OCI-LY3 (cell line): ENCODE results near the gene CETP.
"Not testable (repeated sequence)": the region's sequence is repeated elsewhere in the genome, so short reads cannot be mapped to it uniquely, and the experiment has no call there.

Experiments used
- H2AFZ ChIP-seq: fragments of 200-600, 300-600 bp; shearing (Covaris generic); 2 replicates; pipeline ENCODE4 v1.6.0; 2014; ENCODE audit warnings: antibody characterized with exemption, low read depth, low read length
- H3K27ac ChIP-seq: fragments of 200-600, 300-600 bp; sonication (generic); 2 replicates; pipeline ENCODE4 v1.5.1; 2014; ENCODE audit warnings: mild to moderate bottlenecking, low read length, moderate library complexity, mixed read lengths
- H3K27me3 ChIP-seq: fragments of 200-600, 300-600 bp; sonication (generic); 2 replicates; pipeline ENCODE4 v1.6.1; 2014; ENCODE audit warnings: low read depth, low read length, mixed read lengths
- H3K36me3 ChIP-seq: fragments of 200-600, 300-600 bp; sonication (generic); replicated peaks from 2 replicates; pipeline ENCODE3; 2014; ENCODE audit warnings: low read depth, low read length, mixed read lengths
- H3K4me1 ChIP-seq: fragments of 300-600, 200-600 bp; sonication (generic); 2 replicates; pipeline ENCODE4 v1.6.1; 2014; ENCODE audit warnings: low read length, mixed read lengths
- H3K4me2 ChIP-seq: fragments of 200-600, 300-600 bp; sonication (generic); 2 replicates; pipeline ENCODE4 v1.6.1; 2014; ENCODE audit warnings: low read length, mixed read lengths
- H3K4me3 ChIP-seq: fragments of 300-600, 200-600 bp; sonication (generic); 2 replicates; pipeline ENCODE4 v1.5.1; 2014; ENCODE audit warnings: antibody characterized with exemption, mild to moderate bottlenecking, low read length, moderate library complexity
- H3K79me2 ChIP-seq: fragments of 300-600, 200-600 bp; shearing (Covaris generic); 2 replicates; pipeline ENCODE4 v1.6.1; 2014; ENCODE audit warnings: mild to moderate bottlenecking, low read length, mixed read lengths
- H3K9ac ChIP-seq: fragments of 300-600, 200-600 bp; shearing (Covaris generic); 2 replicates; pipeline ENCODE4 v1.6.0; 2014; ENCODE audit warnings: mild to moderate bottlenecking, low read length, moderate library complexity
- H3K9me3 ChIP-seq: fragments of 200-600, 300-600 bp; shearing (Covaris generic); 2 replicates; pipeline ENCODE4 v1.6.1; 2014; ENCODE audit warnings: low read length, mixed read lengths; ENCODE audit not compliant: insufficient read depth
- H4K20me1 ChIP-seq: fragments of 200-600, 300-600 bp; sonication (generic); 2 replicates; pipeline ENCODE4 v1.6.1; 2016; ENCODE audit warnings: low read length, mixed read lengths; ENCODE audit not compliant: insufficient read depth
- EZH2phosphoT487 ChIP-seq: fragments of 200-600 bp; shearing (Covaris generic); IDR thresholded peaks from 2 replicates; pipeline ENCODE4 v1.6.1; 2018; ENCODE audit warnings: antibody characterized with exemption, mixed run types, low read depth
- TF ChIP-seq, protein P1 (sequence below): fragments of 200-600, 300-600 bp; sonication (generic); IDR thresholded peaks from 2 replicates; pipeline ENCODE4 v1.5.1; 2014; ENCODE audit warnings: antibody characterized with exemption, low read length, low read depth

CETP gene

DNA sequence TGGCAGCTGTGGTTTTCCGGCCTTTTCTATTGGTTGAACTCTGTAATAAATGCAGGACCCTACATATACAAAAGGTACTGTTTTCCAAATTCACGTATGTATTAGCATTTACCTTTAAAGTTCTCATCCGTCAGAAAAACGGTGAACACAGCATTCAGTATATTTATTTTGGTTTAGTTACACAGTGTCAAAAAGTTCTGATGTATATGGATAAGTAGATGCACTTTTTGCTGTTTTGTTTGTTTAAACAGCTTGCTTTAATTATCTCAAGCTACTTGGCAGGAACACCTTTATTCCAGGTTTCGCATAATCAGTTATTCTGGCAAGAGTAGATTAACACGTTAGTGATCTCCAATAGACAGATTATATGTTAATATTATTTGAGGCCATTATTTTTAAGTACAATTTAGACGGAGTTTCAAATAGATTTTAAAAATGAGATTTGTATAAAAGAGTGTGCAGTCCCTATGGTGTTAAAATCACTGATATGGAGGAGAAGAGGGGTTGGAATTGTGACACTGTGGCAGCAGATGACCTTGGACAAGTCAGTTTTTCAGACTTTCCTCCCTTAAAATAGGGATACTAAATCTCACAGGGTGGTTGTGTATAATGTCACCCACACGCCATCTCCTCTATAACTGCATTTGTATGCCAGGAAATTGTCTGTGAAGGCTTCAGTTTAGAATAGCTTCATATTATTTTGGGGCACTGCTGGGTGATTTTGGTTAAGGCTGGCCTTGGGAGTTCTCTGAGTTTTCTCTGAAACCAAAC is 27.7 kb upstream of the CETP start:
- H3K9ac ChIP-seq, result peak overlapping the region; percentile 97

GRCh38 chr16:56934599-56935145 is 27.1 kb upstream of the CETP start:
- H2AFZ ChIP-seq, H3K27me3 ChIP-seq, H3K9me3 ChIP-seq: not testable (repeated sequence)
- Histone ChIP-seq H3K36me3 (peaks cover 68% of the 10 kb centered on the region), H3K4me1 (peaks cover 72% of the 10 kb centered on the region), H3K4me2 (peak overlapping the region; percentile 87), H3K27ac (peak overlapping the region; percentile 92), H3K4me3 (peak overlapping the region; percentile 94), H3K9ac (peak overlapping the region; percentile 97), H4K20me1 (peaks cover 71% of the 10 kb centered on the region), H3K79me2 (peaks cover 77% of the 10 kb centered on the region)

More for the DNA sequence above, 27.7 kb upstream of the CETP start:
- Histone ChIP-seq H4K20me1 (peaks cover 64% of the 10 kb centered on the region), H3K4me1 (peaks cover 67% of the 10 kb centered on the region), H3K27ac (peak overlapping the region; percentile 92), H3K4me3 (peak overlapping the region; percentile 94), H3K9me3 (no peaks in the 10 kb centered on the region), H3K27me3 (no peaks in the 10 kb centered on the region), H2AFZ (no peak overlapping the region), H3K79me2 (peaks cover 71% of the 10 kb centered on the region), H3K4me2 (peak overlapping the region; percentile 87), H3K36me3 (peaks cover 62% of the 10 kb centered on the region)
- TF ChIP-seq, protein P1, sequence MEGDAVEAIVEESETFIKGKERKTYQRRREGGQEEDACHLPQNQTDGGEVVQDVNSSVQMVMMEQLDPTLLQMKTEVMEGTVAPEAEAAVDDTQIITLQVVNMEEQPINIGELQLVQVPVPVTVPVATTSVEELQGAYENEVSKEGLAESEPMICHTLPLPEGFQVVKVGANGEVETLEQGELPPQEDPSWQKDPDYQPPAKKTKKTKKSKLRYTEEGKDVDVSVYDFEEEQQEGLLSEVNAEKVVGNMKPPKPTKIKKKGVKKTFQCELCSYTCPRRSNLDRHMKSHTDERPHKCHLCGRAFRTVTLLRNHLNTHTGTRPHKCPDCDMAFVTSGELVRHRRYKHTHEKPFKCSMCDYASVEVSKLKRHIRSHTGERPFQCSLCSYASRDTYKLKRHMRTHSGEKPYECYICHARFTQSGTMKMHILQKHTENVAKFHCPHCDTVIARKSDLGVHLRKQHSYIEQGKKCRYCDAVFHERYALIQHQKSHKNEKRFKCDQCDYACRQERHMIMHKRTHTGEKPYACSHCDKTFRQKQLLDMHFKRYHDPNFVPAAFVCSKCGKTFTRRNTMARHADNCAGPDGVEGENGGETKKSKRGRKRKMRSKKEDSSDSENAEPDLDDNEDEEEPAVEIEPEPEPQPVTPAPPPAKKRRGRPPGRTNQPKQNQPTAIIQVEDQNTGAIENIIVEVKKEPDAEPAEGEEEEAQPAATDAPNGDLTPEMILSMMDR, result no peak
- TF ChIP-seq EZH2phosphoT487, result no peak

- H3K9me3 ChIP-seq, result no peaks in the 10 kb centered on the region
- H3K27me3 ChIP-seq, result no peaks in the 10 kb centered on the region
- H3K4me1 ChIP-seq, result peaks cover 72% of the 10 kb centered on the region
- peak overlapping the region; percentile 94 for H3K4me3 ChIP-seq
- no peak for TF ChIP-seq EZH2phosphoT487
- TF ChIP-seq, protein P1, result no peak
- H3K9ac ChIP-seq, result peak overlapping the region; percentile 39
- H3K36me3 ChIP-seq, result peaks cover 73% of the 10 kb centered on the region
- no peak overlapping the region for H2AFZ ChIP-seq
- peak overlapping the region; percentile 92 for H3K27ac ChIP-seq
- peaks cover 82% of the 10 kb centered on the region for H3K79me2 ChIP-seq
- H4K20me1 ChIP-seq, result peaks cover 76% of the 10 kb centered on the region
- H3K4me2 ChIP-seq, result peak overlapping the region; percentile 87
Measured at GRCh38 chr16:56935201-56935600, 26.5 kb upstream of the CETP start.

DNA sequence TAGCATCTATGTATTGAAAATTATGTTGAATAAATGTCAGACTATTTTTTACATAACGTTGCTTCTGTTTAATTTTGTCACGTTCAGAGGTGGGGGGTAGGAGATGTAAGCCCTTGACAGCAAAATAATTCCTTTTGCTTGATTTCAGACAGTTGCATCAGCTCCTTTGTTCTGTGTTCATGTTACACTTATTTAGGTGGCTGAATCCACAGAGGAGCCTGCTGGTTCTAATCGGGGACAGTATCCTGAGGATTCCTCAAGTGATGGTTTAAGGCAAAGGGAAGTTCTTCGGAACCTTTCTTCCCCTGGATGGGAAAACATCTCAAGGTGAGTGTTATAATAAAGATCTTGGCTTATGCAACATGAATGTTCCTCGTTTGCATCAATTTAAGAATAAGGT is 25.3 kb upstream of the CETP start:
- TF ChIP-seq, protein P1, result no peak
- TF ChIP-seq EZH2phosphoT487, result no peak
- peaks cover 86% of the 10 kb centered on the region for H4K20me1 ChIP-seq
- peaks cover 72% of the 10 kb centered on the region for H3K4me1 ChIP-seq
- no peak overlapping the region for H3K9ac ChIP-seq
- H2AFZ ChIP-seq, result no peak overlapping the region
- no peaks in the 10 kb centered on the region for H3K9me3 ChIP-seq
- peak overlapping the region; percentile 87; the same call in 1 of the 2 replicates for H3K4me2 ChIP-seq
- no peak overlapping the region for H3K27ac ChIP-seq
- peaks cover 91% of the 10 kb centered on the region for H3K79me2 ChIP-seq
- H3K27me3 ChIP-seq, result no peaks in the 10 kb centered on the region
- H3K36me3 ChIP-seq, result peaks cover 83% of the 10 kb centered on the region
- H3K4me3 ChIP-seq, result no peak overlapping the region
